Stimulated activated CD4-positive, alpha-beta T cell treated with anti-CD3 and anti-CD28 coated beads, Interleukin-1b, Interleukin-23, amount 100 ng/mL, for 4 hours (primary cell): ENCODE results near the gene IGFBP1.
"Not testable (repeated sequence)": the region's sequence is repeated elsewhere in the genome, so short reads cannot be mapped to it uniquely, and the experiment has no call there.

Experiments used
- DNase-seq, 2 donors: peaks; one replicate each; pipeline ENCODE4 v3.0.0-alpha.2; 2020; ENCODE audit warnings: low read depth in 2 of 2

The IGFBP1 gene

GRCh38 chr7:45888185-45888992, at the start of gene IGFBP1:
TSS of gene IGFBP1 (plus strand) at chr7:45888488. CDS start at chr7:45888653, 165 bp downstream.
- no peak for DNase-seq

GRCh38 chr7:45838852-45839251, 49.4 kb upstream of the IGFBP1 start:
- DNase-seq: not testable (repeated sequence)

GRCh38 chr7:45841926-45842717, 46.2 kb upstream of the IGFBP1 start:
- DNase-seq: not testable (repeated sequence)

- not testable (repeated sequence) for DNase-seq
Observed at GRCh38 chr7:45846536-45846935, 41.8 kb upstream of the IGFBP1 start.

GRCh38 chr7:45848734-45849133, 39.6 kb upstream of the IGFBP1 start:
- not testable (repeated sequence) for DNase-seq

- DNase-seq: not testable (repeated sequence)
Observed at GRCh38 chr7:45852984-45853383, 35.3 kb upstream of the IGFBP1 start.

- not testable (repeated sequence) for DNase-seq
Observed at GRCh38 chr7:45853491-45853890, 34.8 kb upstream of the IGFBP1 start.

GRCh38 chr7:45855680-45856079, 32.6 kb upstream of the IGFBP1 start:
- DNase-seq: not testable (repeated sequence)

GRCh38 chr7:45856888-45857287, 31.4 kb upstream of the IGFBP1 start:
- not testable (repeated sequence) for DNase-seq

- DNase-seq: no peak
Observed at GRCh38 chr7:45863715-45864114, 24.6 kb upstream of the IGFBP1 start.

- DNase-seq: no peak
Observed at GRCh38 chr7:45865594-45866410, 22.5 kb upstream of the IGFBP1 start.

GRCh38 chr7:45867471-45867870, 20.8 kb upstream of the IGFBP1 start:
- no peak for DNase-seq

GRCh38 chr7:45869426-45869825, 18.9 kb upstream of the IGFBP1 start:
- DNase-seq: no peak

- DNase-seq: no peak
Observed at GRCh38 chr7:45872116-45873034, 15.9 kb upstream of the IGFBP1 start.

- no peak for DNase-seq
Observed at GRCh38 chr7:45873035-45873354, 15.3 kb upstream of the IGFBP1 start, which contains the start of gene CCDC201. TSS of gene CCDC201 (minus strand) at chr7:45873082. CDS start at chr7:45873007, 75 bp downstream.

- DNase-seq: no peak
Observed at GRCh38 chr7:45873355-45873754, 14.9 kb upstream of the IGFBP1 start.

- DNase-seq: no peak
Observed at GRCh38 chr7:45874408-45875131, 13.7 kb upstream of the IGFBP1 start.

GRCh38 chr7:45876519-45876918, 11.8 kb upstream of the IGFBP1 start:
- DNase-seq: no peak

- no peak for DNase-seq
Observed at GRCh38 chr7:45878457-45879144, 9.7 kb upstream of the IGFBP1 start.

- DNase-seq: no peak
Observed at GRCh38 chr7:45880433-45880860, 7.8 kb upstream of the IGFBP1 start.
